Hepatocyte (in vitro differentiated cells): ENCODE results near the gene METTL13.

Source experiments
- CTCF ChIP-seq: fragments of 200-600 bp; sonication (generic); IDR thresholded peaks from 2 replicates; pipeline ENCODE4 v1.5.1; 2016; ENCODE audit warnings: antibody characterized with exemption, mild to moderate bottlenecking; ENCODE audit not compliant: poor library complexity
- EZH2 ChIP-seq: fragments of 200-600 bp; sonication (generic); IDR thresholded peaks from 2 replicates; pipeline ENCODE4 v1.6.1; 2016; ENCODE audit warnings: antibody characterized with exemption, mild to moderate bottlenecking, borderline replicate concordance

GRCh38 chr1:171800851-171801250 is 19.4 kb downstream of the METTL13 start:
- TF ChIP-seq EZH2 (no peak), CTCF (no peak)
